K562 (cell line): Measurements from ENCODE around the gene RDH16. TPM values are rescaled to one million over a fixed set of nuclear protein-coding genes. Genes with fewer than 3 reads are reported as not detected.

Experiments used
- ETV1 ChIP-seq: fragments of 450-650 bp; conservative IDR thresholded peaks from 2 replicates; pipeline ENCODE4 v1.6.1; 2016; ENCODE audit warnings: missing genetic modification characterization, control low read depth, low read depth, missing compliant biosample characterization
- ETV6 ChIP-seq, 3 experiments: fragments of 150-350 bp in 1 of 3; sonication (generic) in 1 of 3; formaldehyde crosslinking in 1 of 3; IDR thresholded peaks; 2 replicates each; pipeline versions ENCODE4 v1.6.1 to v1.8.0; 2014 to 2022; ENCODE audit warnings: borderline replicate concordance in 2 of 3, low read depth in 2 of 3, antibody characterized with exemption in 1 of 3, low read length in 1 of 3, mild to moderate bottlenecking in 1 of 3, missing genetic modification reagents in 1 of 3
- ZNF586 ChIP-seq: fragments of 450-650 bp; formaldehyde crosslinking; conservative IDR thresholded peaks from 2 replicates; pipeline ENCODE4 v1.4.0; 2020; ENCODE audit warnings: mild to moderate bottlenecking, moderate library complexity
- polyA plus RNA-seq, 8 experiments: library from polyadenylated mRNA; depleted of rRNA in 4 of 8; stranded (reverse) in 5 of 8; unstranded in 3 of 8; fragments of >200 nt; fragmentation: Nextera tagmentation in 2 of 8; fragmentation: Illumina TruSeq in 1 of 8; extraction: Ambion mirVana in 2 of 8; extraction: Trizol in 1 of 8; gene quantifications; 2 replicates each; pipeline versions ENCODE4 v1.2.1 to v1.2.3, GENCODE V29; 2011 to 2014; ENCODE audit warnings: inconsistent platforms in 1 of 8, missing spikeins in 1 of 8
- total RNA-seq, 7 experiments: library from RNA; depleted of rRNA in 6 of 7; stranded (reverse); fragments of >200 nt in 6 of 7; fragmentation: Illumina TruSeq in 2 of 7; extraction: Trizol in 2 of 7; gene quantifications; 2 replicates each; pipeline versions ENCODE4 v1.2.1 to v1.2.3, GENCODE V29; 2011 to 2021; ENCODE audit warnings: low replicate concordance in 1 of 7
- TF ChIP-seq, protein P1 (sequence below), 2 experiments: fragments of 200-800 bp in 1 of 2; sonication (Bioruptor generic) in 1 of 2; sonication (generic) in 1 of 2; formaldehyde crosslinking in 1 of 2; IDR thresholded peaks in 1 of 2; conservative IDR thresholded peaks in 1 of 2; 2 replicates each; pipeline versions ENCODE4 v1.5.0 to v1.6.1; 2016 to 2020; ENCODE audit warnings: missing compliant biosample characterization in 1 of 2, missing genetic modification characterization in 1 of 2, missing genetic modification reagents in 1 of 2
- TF ChIP-seq, protein P2 (sequence below): fragments of 450-650 bp; IDR thresholded peaks from 2 replicates; pipeline ENCODE4 v1.6.1; 2018; ENCODE audit not compliant: partially characterized antibody
- TF ChIP-seq, protein P3 (sequence below): fragments of 450-650 bp; IDR thresholded peaks from 2 replicates; pipeline ENCODE4 v1.7.1; 2018; ENCODE audit warnings: mild to moderate bottlenecking, low read depth; ENCODE audit not compliant: partially characterized antibody
- TF ChIP-seq, protein P4 (sequence below), 2 experiments: IDR thresholded peaks in 1 of 2; conservative IDR thresholded peaks in 1 of 2; 2 replicates each; pipeline ENCODE4 v1.6.1; 2016; ENCODE audit warnings: low read depth in 2 of 2, mild to moderate bottlenecking in 1 of 2, missing compliant biosample characterization in 1 of 2, missing genetic modification characterization in 1 of 2, moderate library complexity in 1 of 2

RDH16 gene
- total and polyA plus RNA-seq, 9 of the 15 experiments (the other 6 are each of a cell fraction or from before 2014, with no cell fraction given): 0.11 to 0.52 (median 0.22) TPM; not detected in 1

DNA sequence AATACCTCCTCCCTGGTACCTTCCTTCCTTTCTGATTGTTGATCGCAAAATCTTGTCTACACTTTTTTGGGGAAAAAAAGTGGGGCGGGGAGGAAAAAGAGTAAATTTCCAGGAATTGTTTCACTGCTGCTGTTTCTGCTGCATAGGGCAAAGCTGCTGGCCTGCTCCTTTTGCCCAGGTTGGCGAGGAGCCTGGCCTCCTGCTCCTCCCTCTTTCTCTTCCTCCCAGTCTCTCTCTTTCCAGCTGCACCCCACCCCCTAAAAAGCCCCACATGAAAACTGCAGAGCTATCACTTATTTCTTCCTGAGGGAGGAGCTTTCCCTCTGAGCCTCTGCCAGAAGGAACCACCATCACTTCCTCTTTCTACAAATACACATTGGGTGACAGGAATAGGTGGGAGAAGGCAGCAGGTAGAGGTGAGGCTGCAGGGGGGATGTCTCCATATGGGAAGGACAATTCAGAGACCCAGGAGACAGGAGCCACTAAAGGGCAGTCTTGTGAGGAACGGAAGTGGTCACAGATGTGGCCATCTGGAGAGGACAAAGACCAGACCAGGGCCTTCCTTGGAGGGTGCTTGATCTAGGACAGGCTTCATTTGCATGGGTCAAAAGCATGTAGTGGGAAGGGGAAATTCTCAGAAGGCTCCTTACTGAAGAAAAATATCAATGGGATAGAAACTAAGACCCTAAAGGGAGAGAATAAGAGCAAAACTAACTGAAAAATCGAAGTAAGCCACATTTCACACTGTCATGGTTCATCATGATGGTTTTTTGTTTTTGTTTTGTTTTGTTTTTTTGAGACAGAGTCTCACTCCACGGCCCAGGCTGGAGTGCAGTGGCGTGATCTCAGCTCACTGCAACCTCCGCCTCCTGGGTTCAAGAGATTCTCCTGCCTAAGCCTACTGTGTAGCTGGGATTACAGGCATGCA, 34.2 kb upstream of the RDH16 start (continued):
- TF ChIP-seq ETV1 (tag): 0 out of 2 replicates have a peak, but pooled peaks have one; percentile 14
- TF ChIP-seq, protein P1, sequence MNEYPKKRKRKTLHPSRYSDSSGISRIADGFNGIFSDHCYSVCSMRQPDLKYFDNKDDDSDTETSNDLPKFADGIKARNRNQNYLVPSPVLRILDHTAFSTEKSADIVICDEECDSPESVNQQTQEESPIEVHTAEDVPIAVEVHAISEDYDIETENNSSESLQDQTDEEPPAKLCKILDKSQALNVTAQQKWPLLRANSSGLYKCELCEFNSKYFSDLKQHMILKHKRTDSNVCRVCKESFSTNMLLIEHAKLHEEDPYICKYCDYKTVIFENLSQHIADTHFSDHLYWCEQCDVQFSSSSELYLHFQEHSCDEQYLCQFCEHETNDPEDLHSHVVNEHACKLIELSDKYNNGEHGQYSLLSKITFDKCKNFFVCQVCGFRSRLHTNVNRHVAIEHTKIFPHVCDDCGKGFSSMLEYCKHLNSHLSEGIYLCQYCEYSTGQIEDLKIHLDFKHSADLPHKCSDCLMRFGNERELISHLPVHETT (CRISPR knock-in tag; conservative IDR thresholded peaks at IDR 0.05 in 1 of 2, IDR thresholded peaks at IDR 0.05 in 1 of 2): peak in 1 of 2 experiments; percentile 73; a peak in 2 of 4 replicates
- TF ChIP-seq, protein P2, sequence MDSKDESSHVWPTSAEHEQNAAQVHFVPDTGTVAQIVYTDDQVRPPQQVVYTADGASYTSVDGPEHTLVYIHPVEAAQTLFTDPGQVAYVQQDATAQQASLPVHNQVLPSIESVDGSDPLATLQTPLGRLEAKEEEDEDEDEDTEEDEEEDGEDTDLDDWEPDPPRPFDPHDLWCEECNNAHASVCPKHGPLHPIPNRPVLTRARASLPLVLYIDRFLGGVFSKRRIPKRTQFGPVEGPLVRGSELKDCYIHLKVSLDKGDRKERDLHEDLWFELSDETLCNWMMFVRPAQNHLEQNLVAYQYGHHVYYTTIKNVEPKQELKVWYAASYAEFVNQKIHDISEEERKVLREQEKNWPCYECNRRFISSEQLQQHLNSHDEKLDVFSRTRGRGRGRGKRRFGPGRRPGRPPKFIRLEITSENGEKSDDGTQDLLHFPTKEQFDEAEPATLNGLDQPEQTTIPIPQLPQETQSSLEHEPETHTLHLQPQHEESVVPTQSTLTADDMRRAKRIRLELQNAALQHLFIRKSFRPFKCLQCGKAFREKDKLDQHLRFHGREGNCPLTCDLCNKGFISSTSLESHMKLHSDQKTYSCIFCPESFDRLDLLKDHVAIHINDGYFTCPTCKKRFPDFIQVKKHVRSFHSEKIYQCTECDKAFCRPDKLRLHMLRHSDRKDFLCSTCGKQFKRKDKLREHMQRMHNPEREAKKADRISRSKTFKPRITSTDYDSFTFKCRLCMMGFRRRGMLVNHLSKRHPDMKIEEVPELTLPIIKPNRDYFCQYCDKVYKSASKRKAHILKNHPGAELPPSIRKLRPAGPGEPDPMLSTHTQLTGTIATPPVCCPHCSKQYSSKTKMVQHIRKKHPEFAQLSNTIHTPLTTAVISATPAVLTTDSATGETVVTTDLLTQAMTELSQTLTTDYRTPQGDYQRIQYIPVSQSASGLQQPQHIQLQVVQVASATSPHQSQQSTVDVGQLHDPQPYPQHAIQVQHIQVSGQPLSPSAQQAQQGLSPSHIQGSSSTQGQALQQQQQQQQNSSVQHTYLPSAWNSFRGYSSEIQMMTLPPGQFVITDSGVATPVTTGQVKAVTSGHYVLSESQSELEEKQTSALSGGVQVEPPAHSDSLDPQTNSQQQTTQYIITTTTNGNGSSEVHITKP: peak; percentile 67
- TF ChIP-seq, protein P3, sequence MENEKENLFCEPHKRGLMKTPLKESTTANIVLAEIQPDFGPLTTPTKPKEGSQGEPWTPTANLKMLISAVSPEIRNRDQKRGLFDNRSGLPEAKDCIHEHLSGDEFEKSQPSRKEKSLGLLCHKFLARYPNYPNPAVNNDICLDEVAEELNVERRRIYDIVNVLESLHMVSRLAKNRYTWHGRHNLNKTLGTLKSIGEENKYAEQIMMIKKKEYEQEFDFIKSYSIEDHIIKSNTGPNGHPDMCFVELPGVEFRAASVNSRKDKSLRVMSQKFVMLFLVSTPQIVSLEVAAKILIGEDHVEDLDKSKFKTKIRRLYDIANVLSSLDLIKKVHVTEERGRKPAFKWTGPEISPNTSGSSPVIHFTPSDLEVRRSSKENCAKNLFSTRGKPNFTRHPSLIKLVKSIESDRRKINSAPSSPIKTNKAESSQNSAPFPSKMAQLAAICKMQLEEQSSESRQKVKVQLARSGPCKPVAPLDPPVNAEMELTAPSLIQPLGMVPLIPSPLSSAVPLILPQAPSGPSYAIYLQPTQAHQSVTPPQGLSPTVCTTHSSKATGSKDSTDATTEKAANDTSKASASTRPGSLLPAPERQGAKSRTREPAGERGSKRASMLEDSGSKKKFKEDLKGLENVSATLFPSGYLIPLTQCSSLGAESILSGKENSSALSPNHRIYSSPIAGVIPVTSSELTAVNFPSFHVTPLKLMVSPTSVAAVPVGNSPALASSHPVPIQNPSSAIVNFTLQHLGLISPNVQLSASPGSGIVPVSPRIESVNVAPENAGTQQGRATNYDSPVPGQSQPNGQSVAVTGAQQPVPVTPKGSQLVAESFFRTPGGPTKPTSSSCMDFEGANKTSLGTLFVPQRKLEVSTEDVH: no peak
- TF ChIP-seq, protein P4, sequence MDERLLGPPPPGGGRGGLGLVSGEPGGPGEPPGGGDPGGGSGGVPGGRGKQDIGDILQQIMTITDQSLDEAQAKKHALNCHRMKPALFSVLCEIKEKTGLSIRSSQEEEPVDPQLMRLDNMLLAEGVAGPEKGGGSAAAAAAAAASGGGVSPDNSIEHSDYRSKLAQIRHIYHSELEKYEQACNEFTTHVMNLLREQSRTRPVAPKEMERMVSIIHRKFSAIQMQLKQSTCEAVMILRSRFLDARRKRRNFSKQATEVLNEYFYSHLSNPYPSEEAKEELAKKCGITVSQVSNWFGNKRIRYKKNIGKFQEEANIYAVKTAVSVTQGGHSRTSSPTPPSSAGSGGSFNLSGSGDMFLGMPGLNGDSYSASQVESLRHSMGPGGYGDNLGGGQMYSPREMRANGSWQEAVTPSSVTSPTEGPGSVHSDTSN (CRISPR knock-in tag; IDR thresholded peaks at IDR 0.05; ENCODE audit: low read depth): no peak
- TF ChIP-seq, protein P4 (tag; conservative IDR thresholded peaks at IDR 0.05; ENCODE audit: low read depth): 0 out of 2 replicates have a peak, but pooled peaks have one; percentile 10
- TF ChIP-seq ZNF586 (CRISPR knock-in tag): no peak
- peak; percentile 16 to 64; a peak in 2 of 4 replicates for TF ChIP-seq ETV6 (IDR thresholded peaks at IDR 0.05; ENCODE audit: borderline replicate concordance in 1 of 2, low read depth in 2 of 2, low read length in 1 of 2)
- no peak for TF ChIP-seq ETV6 (CRISPR knock-in tag; IDR thresholded peaks at IDR 0.05; ENCODE audit: borderline replicate concordance)
